D721Med (cell line): ENCODE results near the gene SIRPA.
"Not testable (repeated sequence)": the region's sequence is repeated elsewhere in the genome, so short reads cannot be mapped to it uniquely, and the experiment has no call there.

ENCODE experiments used
- DNase-seq: peaks from one replicate; pipeline ENCODE4 v3.0.0; 2011; ENCODE audit warnings: low spot score; ENCODE audit not compliant: insufficient read length
- FAIRE-seq: peaks from 2 replicates; lab custom pipeline; 2011; peaks lifted over from hg19 to GRCh38; lab: Jason Lieb, UNC
- CTCF ChIP-seq: IDR thresholded peaks from 2 replicates; pipeline ENCODE4 v1.5.1; 2012; ENCODE audit warnings: mild to moderate bottlenecking, control low read depth; ENCODE audit not compliant: insufficient read depth; ENCODE audit errors: missing control alignments

Gene SIRPA

GRCh38 chr20:1912053-1912452 is 16.8 kb downstream of the SIRPA start:
- DNase-seq (no peak), FAIRE-seq (no peak)
- no peak for TF ChIP-seq CTCF

GRCh38 chr20:1912646-1913045 is 17.4 kb downstream of the SIRPA start:
- DNase-seq (no peak), FAIRE-seq (no peak)
- no peak for TF ChIP-seq CTCF

GRCh38 chr20:1915233-1915632 is 20.0 kb downstream of the SIRPA start:
- DNase-seq, FAIRE-seq: not testable (repeated sequence)

GRCh38 chr20:1915725-1916124 is 20.5 kb downstream of the SIRPA start:
- DNase-seq (no peak), FAIRE-seq (no peak)
- no peak for TF ChIP-seq CTCF

- FAIRE-seq (no peak), DNase-seq (no peak)
- no peak for TF ChIP-seq CTCF
These were observed 22.6 kb downstream of the SIRPA start for GRCh38 chr20:1917786-1918185.

GRCh38 chr20:1918491-1919165 is 23.4 kb downstream of the SIRPA start:
- DNase-seq (no peak), FAIRE-seq (no peak)
- TF ChIP-seq CTCF: no peak

GRCh38 chr20:1920252-1920651 is 25.0 kb downstream of the SIRPA start:
- DNase-seq (no peak), FAIRE-seq (no peak)
- TF ChIP-seq CTCF: no peak

- DNase-seq: no peak
- FAIRE-seq: no peak
- TF ChIP-seq CTCF: no peak
These were observed 25.6 kb downstream of the SIRPA start for GRCh38 chr20:1920826-1921225.

GRCh38 chr20:1921985-1922384 is 26.8 kb downstream of the SIRPA start:
- DNase-seq, FAIRE-seq: not testable (repeated sequence)
